ENCODE measurements around the gene TRIM66.

The TRIM66 gene

DNA sequence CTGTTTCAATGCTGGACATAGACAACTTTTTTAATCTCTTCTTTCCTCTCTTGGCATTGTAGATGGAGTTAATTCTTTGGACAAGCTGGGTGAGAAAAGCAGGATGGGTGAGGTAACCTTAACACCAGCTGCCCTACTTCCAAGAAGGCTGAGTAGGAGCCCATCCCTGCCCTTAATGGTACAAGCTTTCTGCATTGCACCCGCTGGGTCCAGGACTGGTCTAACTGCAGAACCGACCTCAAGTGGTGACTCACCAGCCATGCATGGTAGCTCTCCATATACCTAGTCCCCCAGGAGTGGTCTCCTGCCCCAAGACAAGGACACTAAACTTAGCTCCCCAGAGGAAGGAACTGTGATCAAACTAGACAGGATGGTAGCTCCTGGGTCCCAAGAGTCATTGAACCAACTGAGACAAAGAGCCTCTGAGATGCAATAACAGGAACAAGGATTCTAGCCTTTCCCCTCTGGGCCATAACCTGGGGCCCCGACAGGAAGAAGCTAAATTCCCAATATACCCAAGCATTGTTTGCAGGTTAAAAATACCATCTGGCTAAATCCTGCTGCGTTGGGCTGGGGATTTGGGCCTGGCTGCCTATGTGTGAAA is 32.3 kb upstream of the TRIM66 start:
- no peak for DNase-seq (ENCODE audit: low read depth)
- H3K4me3 ChIP-seq (ENCODE audit: low read depth, low read length): no peak overlapping the region
- no peak for TF ChIP-seq CTCF (conservative IDR thresholded peaks at IDR 0.05; ENCODE audit: low read depth, low read length)

DNA sequence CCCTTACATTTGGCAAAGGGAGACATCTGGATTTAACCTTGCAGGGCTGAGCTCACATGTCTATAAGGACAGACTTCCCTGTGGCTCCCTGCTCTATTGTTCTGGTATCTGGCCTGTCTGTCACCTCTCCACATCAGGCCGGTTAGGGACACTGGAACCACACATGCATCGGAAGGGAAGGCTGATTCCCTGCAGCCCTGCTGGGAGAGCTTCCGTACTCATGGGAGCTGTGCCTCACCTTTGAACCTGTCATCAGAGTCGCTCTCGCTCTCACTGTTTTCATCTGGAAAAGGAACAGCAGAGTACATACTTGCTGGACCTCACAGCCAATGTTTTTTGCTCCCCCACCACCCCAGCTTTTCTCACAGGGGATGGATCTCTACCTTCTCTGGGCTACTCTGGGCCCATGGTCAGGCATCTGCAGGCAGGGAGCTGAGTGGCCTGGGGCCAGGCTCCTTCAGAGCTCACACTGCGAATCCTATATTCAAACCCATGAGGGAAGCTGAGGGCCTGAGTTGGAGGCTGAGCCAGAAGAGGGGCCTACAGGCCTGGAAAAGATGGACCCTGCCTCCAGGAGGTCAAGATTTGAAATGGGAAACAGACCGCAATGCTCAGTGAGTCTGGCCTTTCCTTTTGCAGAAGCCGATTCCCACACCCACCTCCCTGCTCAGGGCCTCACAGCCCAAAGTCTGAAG is 31.4 kb upstream of the TRIM66 start:
- TF ChIP-seq CTCF (conservative IDR thresholded peaks at IDR 0.05; ENCODE audit: low read depth, low read length): no peak
- H3K4me3 ChIP-seq (ENCODE audit: low read depth, low read length): no peak overlapping the region
- DNase-seq (ENCODE audit: low read depth): no peak

DNA sequence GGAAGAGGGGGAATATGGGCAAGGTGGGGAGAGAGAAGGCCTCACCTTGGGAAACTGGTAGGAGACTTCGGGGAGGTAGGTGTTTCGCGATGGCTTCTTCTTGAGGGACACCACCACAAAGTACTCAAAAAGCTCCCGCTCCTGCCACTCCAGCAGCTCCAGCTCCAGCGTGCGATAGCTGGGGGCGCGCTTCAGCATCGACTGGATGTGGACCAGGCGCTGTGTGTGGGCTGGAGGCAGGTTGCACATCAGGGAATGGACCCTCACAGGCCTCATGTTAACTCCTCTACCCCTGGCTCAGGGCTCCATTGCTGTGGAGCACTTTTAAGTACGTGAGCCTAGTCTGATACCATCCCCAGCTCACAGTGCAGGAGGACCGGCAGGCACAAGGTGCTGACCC is 30.0 kb upstream of the TRIM66 start:
- DNase-seq (ENCODE audit: low read depth): no peak

GRCh38 chr11:8711895-8712442 is 29.5 kb upstream of the TRIM66 start:
- H3K4me3 ChIP-seq (ENCODE audit: low read depth, low read length): no peak overlapping the region
- no peak for DNase-seq (ENCODE audit: low read depth)
- no peak for TF ChIP-seq CTCF (conservative IDR thresholded peaks at IDR 0.05; ENCODE audit: low read depth, low read length)

More for the DNA sequence above, 30.0 kb upstream of the TRIM66 start:
- H3K4me3 ChIP-seq (ENCODE audit: low read depth, low read length): no peak overlapping the region
- no peak for TF ChIP-seq CTCF (conservative IDR thresholded peaks at IDR 0.05; ENCODE audit: low read depth, low read length)

DNA sequence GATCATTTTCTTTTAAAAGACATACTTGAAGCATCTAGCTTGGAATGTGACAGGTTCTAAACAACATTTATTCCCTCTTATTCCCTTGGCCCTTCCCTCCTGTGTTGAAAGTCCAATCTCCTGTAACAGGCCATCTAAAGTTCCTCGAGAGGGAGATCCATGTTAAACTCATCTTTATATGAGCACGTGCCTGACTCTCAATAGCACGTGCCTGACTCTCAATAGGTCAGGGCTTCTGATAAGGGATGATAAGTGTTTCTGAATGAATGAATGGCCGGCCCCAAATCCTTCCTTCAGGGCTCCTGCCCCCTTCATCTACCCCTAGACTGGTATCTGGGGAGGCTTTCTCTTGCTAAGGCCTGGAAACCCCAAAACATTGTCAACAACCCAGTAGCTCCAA is 27.3 kb upstream of the TRIM66 start:
- DNase-seq (ENCODE audit: low read depth): no peak
- no peak for TF ChIP-seq CTCF (conservative IDR thresholded peaks at IDR 0.05; ENCODE audit: low read depth, low read length)
- H3K4me3 ChIP-seq (ENCODE audit: low read depth, low read length): no peak overlapping the region

DNA sequence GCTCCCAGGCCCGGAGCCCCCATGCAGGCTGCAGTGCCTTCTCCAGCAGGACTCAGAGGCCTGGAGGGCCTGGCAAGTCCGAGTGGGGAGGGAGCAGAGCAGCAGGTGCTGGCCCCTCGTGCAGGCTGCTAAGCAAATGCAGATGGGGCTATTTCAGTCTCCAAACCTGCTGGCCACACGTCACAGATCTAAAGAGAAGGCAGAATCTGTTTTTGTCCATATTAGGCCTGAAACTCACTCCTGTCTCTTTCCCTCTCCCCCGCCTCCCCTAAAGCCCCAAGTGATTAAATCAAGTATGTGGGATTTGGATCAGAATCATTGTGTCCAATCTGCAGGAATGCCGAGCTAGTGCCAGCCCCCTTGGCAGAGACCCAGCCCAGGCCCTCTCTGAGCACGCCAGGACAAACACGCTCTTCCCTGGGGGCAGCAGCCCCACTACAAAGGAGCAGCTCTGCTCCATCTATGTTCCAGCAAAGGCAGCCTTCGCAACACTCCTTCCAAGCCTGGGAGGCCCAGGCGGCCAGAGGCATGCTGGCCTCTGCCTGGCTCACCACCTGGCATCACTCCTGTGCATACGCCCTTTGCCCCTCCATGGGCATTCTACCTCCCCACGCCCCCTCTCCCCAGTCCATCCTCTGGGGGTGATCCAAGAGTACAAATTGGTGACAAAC is 26.7 kb upstream of the TRIM66 start:
- H3K4me3 ChIP-seq (ENCODE audit: low read depth, low read length): no peak overlapping the region
- DNase-seq (ENCODE audit: low read depth): no peak
- TF ChIP-seq CTCF (conservative IDR thresholded peaks at IDR 0.05; ENCODE audit: low read depth, low read length): no peak

Data from choroid plexus epithelial cell (primary cell).